HCT116 (cell line): Measurements from ENCODE around the gene HERC3. TPM values are rescaled to one million over a fixed set of nuclear protein-coding genes. Genes with fewer than 3 reads are reported as not detected.

Experiments
- ATAC-seq: fragments of 200-7000 bp; cut with Tn5 transposase; 2 replicates; pipeline ENCODE4 v1.9.1; 2020; ENCODE audit warnings: mild to moderate bottlenecking, moderate library complexity
- BruUV-seq: library from RNA; stranded (reverse); fragments of 400-500 nt; replicated peaks from 2 replicates; lab custom pipeline; 2021; lab: Mats Ljungman, UMichigan
- CTCF ChIA-PET: fragments of 300-600 bp; sonication (Branson Sonifier 250); formaldehyde crosslinking; loops from one replicate; lab custom pipeline; 2021; ENCODE audit warnings: antibody characterized with exemption; lab: Charles Lee
- POLR2A ChIA-PET: fragments of 300-600, 350-600 bp; sonication (Branson Sonifier 250); formaldehyde crosslinking; loops from one replicate; lab custom pipeline; 2021; ENCODE audit warnings: antibody characterized with exemption; lab: Charles Lee
- RAD21 ChIA-PET, 2 experiments: fragments of 300-600 bp; sonication (Branson Sonifier 250); formaldehyde crosslinking; loops; one replicate each; lab custom pipeline; 2023; ENCODE audit warnings: low total read pairs in 2 of 2; ENCODE audit not compliant: uncharacterized antibody in 2 of 2, unreplicated experiment in 2 of 2, low non-redundant PET in 1 of 2; lab: Charles Lee
- DNase-seq: peaks from one replicate; pipeline ENCODE4 v3.0.0-alpha.2; 2010; ENCODE audit warnings: low read depth, low spot score
- H2AFZ ChIP-seq: fragments of 200-600 bp; shearing (Covaris generic), sonication (generic); 2 replicates; pipeline ENCODE4 v1.6.1; 2017; ENCODE audit warnings: low read depth, mixed run types, mixed read lengths, antibody characterized with exemption, low read length; ENCODE audit not compliant: poor library complexity, severe bottlenecking
- H3K27ac ChIP-seq: 2 replicates; pipeline ENCODE4 v1.5.1; 2012; ENCODE audit warnings: low read depth, low read length
- H3K27me3 ChIP-seq: fragments of 200-600 bp; sonication (generic); 2 replicates; pipeline ENCODE4 v1.6.1; 2016; ENCODE audit warnings: mixed run types, low read length, mixed read lengths; ENCODE audit not compliant: insufficient read depth
- H3K36me3 ChIP-seq, 2 experiments: fragments of 200-500 bp in 1 of 2; fragments of 200-600 bp in 1 of 2; sonication (Bioruptor generic) in 1 of 2; sonication (generic) in 1 of 2; 2 replicates each; pipeline versions ENCODE4 v1.5.1 to v1.6.1; 2014 to 2016; ENCODE audit warnings: low read length in 2 of 2, inconsistent platforms in 1 of 2, mixed read lengths in 1 of 2, mixed run types in 1 of 2; ENCODE audit not compliant: insufficient read depth in 2 of 2, control insufficient read depth in 1 of 2
- H3K4me1 ChIP-seq, 2 experiments: fragments of 200-600 bp in 1 of 2; sonication (generic) in 1 of 2; 2 replicates each; pipeline versions ENCODE4 v1.5.1 to v1.6.1; 2012 to 2017; ENCODE audit warnings: low read length in 2 of 2, inconsistent platforms in 1 of 2, mild to moderate bottlenecking in 1 of 2, mixed read lengths in 1 of 2, mixed run types in 1 of 2, moderate library complexity in 1 of 2; ENCODE audit not compliant: insufficient read depth in 2 of 2, control insufficient read depth in 1 of 2
- H3K4me2 ChIP-seq: fragments of 200-600 bp; sonication (generic); 2 replicates; pipeline ENCODE4 v1.6.1; 2017; ENCODE audit warnings: mixed run types, low read length, mixed read lengths
- H3K4me3 ChIP-seq, 2 experiments: fragments of 200-600 bp in 1 of 2; sonication (generic) in 1 of 2; replicated peaks in 1 of 2; 2 replicates each; pipeline ENCODE4 v1.5.1; 2011 to 2016; ENCODE audit warnings: low read length in 2 of 2, control low read depth in 1 of 2, low read depth in 1 of 2, mild to moderate bottlenecking in 1 of 2, mixed read lengths in 1 of 2, mixed run types in 1 of 2
- H3K79me2 ChIP-seq: fragments of 200-600 bp; sonication (generic); 2 replicates; pipeline ENCODE4 v1.6.1; 2017; ENCODE audit warnings: mild to moderate bottlenecking, mixed run types, low read length, moderate library complexity, mixed read lengths; ENCODE audit not compliant: insufficient read depth
- H3K9ac ChIP-seq: fragments of 200-600 bp; sonication (generic); 2 replicates; pipeline ENCODE4 v1.6.1; 2016; ENCODE audit warnings: low read length, mixed read lengths
- H3K9me2 ChIP-seq: fragments of 200-600 bp; sonication (generic), shearing (Covaris generic); 2 replicates; pipeline ENCODE4 v1.6.1; 2017; ENCODE audit warnings: mixed run types, mild to moderate bottlenecking, moderate library complexity; ENCODE audit not compliant: insufficient read depth
- H3K9me3 ChIP-seq, 2 experiments: fragments of 200-500 bp in 1 of 2; fragments of 200-600 bp in 1 of 2; sonication (Bioruptor generic) in 1 of 2; sonication (generic) in 1 of 2; 2 replicates each; pipeline ENCODE4 v1.6.1; 2014 to 2017; ENCODE audit warnings: low read length in 2 of 2, mixed read lengths in 2 of 2, inconsistent platforms in 1 of 2, low read depth in 1 of 2, mild to moderate bottlenecking in 1 of 2, mixed run types in 1 of 2, moderate library complexity in 1 of 2; ENCODE audit not compliant: control insufficient read depth in 1 of 2, insufficient read depth in 1 of 2
- H4K20me1 ChIP-seq: fragments of 200-600 bp; sonication (generic), shearing (Covaris generic); 2 replicates; pipeline ENCODE4 v1.6.1; 2017; ENCODE audit warnings: mixed run types, mild to moderate bottlenecking, moderate library complexity; ENCODE audit not compliant: insufficient read depth
- CBX3 ChIP-seq: IDR thresholded peaks from 2 replicates; pipeline ENCODE4 v1.6.1; 2012; ENCODE audit warnings: low read depth
- CEBPB ChIP-seq: IDR thresholded peaks from 2 replicates; pipeline ENCODE4 v1.6.1; 2012; ENCODE audit warnings: low read depth
- EGR1 ChIP-seq: IDR thresholded peaks from 2 replicates; pipeline ENCODE4 v1.6.1; 2012; ENCODE audit warnings: low read depth
- EZH2 ChIP-seq: fragments of 200-600 bp; sonication (generic); IDR thresholded peaks from 2 replicates; pipeline ENCODE4 v1.6.1; 2017; ENCODE audit warnings: antibody characterized with exemption, mixed run types
- EZH2phosphoT487 ChIP-seq: fragments of 200-600 bp; IDR thresholded peaks from 2 replicates; pipeline ENCODE4 v1.6.1; 2018; ENCODE audit warnings: antibody characterized with exemption, borderline replicate concordance
- JUND ChIP-seq: IDR thresholded peaks from 2 replicates; pipeline ENCODE4 v1.6.1; 2012
- POLR2A ChIP-seq: IDR thresholded peaks from 2 replicates; pipeline ENCODE4 v1.7.0; 2011; ENCODE audit warnings: borderline replicate concordance; ENCODE audit not compliant: insufficient read depth, insufficient read length; ENCODE audit errors: extremely low read depth
- POLR2AphosphoS5 ChIP-seq: IDR thresholded peaks from 2 replicates; pipeline ENCODE4 v1.6.1; 2011; ENCODE audit warnings: mild to moderate bottlenecking, low read depth, low read length, moderate library complexity
- RAD21 ChIP-seq: IDR thresholded peaks from 2 replicates; pipeline ENCODE4 v1.6.1; 2012; ENCODE audit warnings: low read depth, mild to moderate bottlenecking
- SIN3A ChIP-seq: IDR thresholded peaks from 2 replicates; pipeline ENCODE4 v1.6.1; 2012; ENCODE audit warnings: low read depth
- SP1 ChIP-seq: IDR thresholded peaks from 2 replicates; pipeline ENCODE4 v1.6.1; 2012; ENCODE audit warnings: low read depth
- SRF ChIP-seq: IDR thresholded peaks from 2 replicates; pipeline ENCODE4 v1.6.1; 2012; ENCODE audit warnings: low read depth
- YY1 ChIP-seq: IDR thresholded peaks from 2 replicates; pipeline ENCODE4 v1.6.1; 2011; ENCODE audit warnings: low read length, low read depth, moderate library complexity, mild to moderate bottlenecking; ENCODE audit not compliant: insufficient replicate concordance; ENCODE audit errors: extremely low read depth
- ZFX ChIP-seq: fragments of 450-650 bp; IDR thresholded peaks from 2 replicates; pipeline ENCODE4 v1.6.1; 2017
- intact Hi-C: fragments of 100-400 bp; cut with micrococcal nuclease; formaldehyde crosslinking; loops from 2 replicates; pipeline ENCODE4 v1.10.0; 2022
- total RNA-seq: library from RNA; stranded (reverse); gene quantifications from one replicate; pipeline ENCODE4 v1.2.1, GENCODE V29; 2021; ENCODE audit not compliant: unreplicated experiment
- TF ChIP-seq, protein P1 (sequence below): IDR thresholded peaks from 2 replicates; pipeline ENCODE4 v1.6.1; 2012
- TF ChIP-seq, protein P2 (sequence below): IDR thresholded peaks from 2 replicates; pipeline ENCODE4 v1.6.1; 2012
- TF ChIP-seq, protein P3 (sequence below): IDR thresholded peaks from 2 replicates; pipeline ENCODE4 v1.6.1; 2011; ENCODE audit warnings: mild to moderate bottlenecking, low read length, moderate library complexity; ENCODE audit not compliant: insufficient replicate concordance; ENCODE audit errors: extremely low read depth
- TF ChIP-seq, protein P4 (sequence below), 3 experiments: fragments of 200-600 bp in 1 of 3; sonication (generic) in 1 of 3; IDR thresholded peaks in 2 of 3; conservative IDR thresholded peaks in 1 of 3; 2 replicates each; pipeline ENCODE4 v1.5.1; 2012 to 2017; ENCODE audit warnings: low read depth in 2 of 3, low read length in 2 of 3, antibody characterized with exemption in 1 of 3, borderline replicate concordance in 1 of 3, control low read depth in 1 of 3, mild to moderate bottlenecking in 1 of 3, mixed read lengths in 1 of 3, mixed run types in 1 of 3, moderate library complexity in 1 of 3; ENCODE audit not compliant: insufficient read depth in 1 of 3
- TF ChIP-seq, protein P5 (sequence below): IDR thresholded peaks from 2 replicates; pipeline ENCODE4 v1.6.1; 2012; ENCODE audit warnings: low read depth

HERC3 gene
- total RNA-seq, 1 experiment from 2014 or later: 10.8 TPM

DNA sequence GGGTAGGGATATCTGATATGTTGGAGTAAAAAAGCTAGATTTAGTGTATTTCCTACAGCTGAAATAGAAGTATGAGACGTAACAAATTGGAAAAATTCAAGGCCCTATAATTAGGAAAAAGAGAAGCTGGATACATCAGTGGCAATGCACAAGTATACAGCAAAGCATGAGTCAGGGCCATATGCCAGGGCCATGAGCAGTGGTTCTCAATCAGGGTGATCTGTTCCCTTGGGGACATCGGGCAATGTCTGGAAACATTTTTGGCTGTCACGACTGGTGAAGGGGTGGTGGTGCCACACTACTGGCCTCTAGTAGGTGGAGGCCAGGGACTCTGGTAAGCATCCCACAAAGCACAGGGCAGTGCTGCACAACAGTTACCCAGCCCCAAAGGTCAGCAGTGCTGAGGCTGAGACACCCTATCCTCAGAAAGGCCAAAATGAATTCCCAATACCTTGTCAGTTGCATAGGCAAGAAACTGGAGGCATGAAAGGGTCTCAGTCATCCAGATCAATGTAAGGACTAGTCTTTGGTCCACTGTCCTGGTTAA lies 142.2 kb downstream of the HERC3 start:
- intact Hi-C loops: no loop called here
- TF ChIP-seq EZH2phosphoT487 (no peak), RAD21 (no peak), POLR2AphosphoS5 (no peak), POLR2A (no peak), CEBPB (no peak), CBX3 (no peak), SIN3A (no peak), EZH2 (no peak), YY1 (no peak), JUND (no peak), SRF (no peak), EGR1 (no peak), SP1 (no peak), ZFX (no peak)
- TF ChIP-seq, protein P1, sequence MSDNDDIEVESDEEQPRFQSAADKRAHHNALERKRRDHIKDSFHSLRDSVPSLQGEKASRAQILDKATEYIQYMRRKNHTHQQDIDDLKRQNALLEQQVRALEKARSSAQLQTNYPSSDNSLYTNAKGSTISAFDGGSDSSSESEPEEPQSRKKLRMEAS: no peak
- TF ChIP-seq, protein P2, sequence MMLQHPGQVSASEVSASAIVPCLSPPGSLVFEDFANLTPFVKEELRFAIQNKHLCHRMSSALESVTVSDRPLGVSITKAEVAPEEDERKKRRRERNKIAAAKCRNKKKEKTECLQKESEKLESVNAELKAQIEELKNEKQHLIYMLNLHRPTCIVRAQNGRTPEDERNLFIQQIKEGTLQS: no peak
- TF ChIP-seq, protein P3, sequence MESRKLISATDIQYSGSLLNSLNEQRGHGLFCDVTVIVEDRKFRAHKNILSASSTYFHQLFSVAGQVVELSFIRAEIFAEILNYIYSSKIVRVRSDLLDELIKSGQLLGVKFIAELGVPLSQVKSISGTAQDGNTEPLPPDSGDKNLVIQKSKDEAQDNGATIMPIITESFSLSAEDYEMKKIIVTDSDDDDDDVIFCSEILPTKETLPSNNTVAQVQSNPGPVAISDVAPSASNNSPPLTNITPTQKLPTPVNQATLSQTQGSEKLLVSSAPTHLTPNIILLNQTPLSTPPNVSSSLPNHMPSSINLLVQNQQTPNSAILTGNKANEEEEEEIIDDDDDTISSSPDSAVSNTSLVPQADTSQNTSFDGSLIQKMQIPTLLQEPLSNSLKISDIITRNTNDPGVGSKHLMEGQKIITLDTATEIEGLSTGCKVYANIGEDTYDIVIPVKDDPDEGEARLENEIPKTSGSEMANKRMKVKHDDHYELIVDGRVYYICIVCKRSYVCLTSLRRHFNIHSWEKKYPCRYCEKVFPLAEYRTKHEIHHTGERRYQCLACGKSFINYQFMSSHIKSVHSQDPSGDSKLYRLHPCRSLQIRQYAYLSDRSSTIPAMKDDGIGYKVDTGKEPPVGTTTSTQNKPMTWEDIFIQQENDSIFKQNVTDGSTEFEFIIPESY: no peak
- TF ChIP-seq, protein P4, sequence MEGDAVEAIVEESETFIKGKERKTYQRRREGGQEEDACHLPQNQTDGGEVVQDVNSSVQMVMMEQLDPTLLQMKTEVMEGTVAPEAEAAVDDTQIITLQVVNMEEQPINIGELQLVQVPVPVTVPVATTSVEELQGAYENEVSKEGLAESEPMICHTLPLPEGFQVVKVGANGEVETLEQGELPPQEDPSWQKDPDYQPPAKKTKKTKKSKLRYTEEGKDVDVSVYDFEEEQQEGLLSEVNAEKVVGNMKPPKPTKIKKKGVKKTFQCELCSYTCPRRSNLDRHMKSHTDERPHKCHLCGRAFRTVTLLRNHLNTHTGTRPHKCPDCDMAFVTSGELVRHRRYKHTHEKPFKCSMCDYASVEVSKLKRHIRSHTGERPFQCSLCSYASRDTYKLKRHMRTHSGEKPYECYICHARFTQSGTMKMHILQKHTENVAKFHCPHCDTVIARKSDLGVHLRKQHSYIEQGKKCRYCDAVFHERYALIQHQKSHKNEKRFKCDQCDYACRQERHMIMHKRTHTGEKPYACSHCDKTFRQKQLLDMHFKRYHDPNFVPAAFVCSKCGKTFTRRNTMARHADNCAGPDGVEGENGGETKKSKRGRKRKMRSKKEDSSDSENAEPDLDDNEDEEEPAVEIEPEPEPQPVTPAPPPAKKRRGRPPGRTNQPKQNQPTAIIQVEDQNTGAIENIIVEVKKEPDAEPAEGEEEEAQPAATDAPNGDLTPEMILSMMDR (IDR thresholded peaks at IDR 0.05 in 2 of 3, conservative IDR thresholded peaks at IDR 0.05 in 1 of 3; ENCODE audit: borderline replicate concordance in 1 of 3, insufficient read depth in 1 of 3, low read depth in 2 of 3, low read length in 2 of 3): no peak
- TF ChIP-seq, protein P5, sequence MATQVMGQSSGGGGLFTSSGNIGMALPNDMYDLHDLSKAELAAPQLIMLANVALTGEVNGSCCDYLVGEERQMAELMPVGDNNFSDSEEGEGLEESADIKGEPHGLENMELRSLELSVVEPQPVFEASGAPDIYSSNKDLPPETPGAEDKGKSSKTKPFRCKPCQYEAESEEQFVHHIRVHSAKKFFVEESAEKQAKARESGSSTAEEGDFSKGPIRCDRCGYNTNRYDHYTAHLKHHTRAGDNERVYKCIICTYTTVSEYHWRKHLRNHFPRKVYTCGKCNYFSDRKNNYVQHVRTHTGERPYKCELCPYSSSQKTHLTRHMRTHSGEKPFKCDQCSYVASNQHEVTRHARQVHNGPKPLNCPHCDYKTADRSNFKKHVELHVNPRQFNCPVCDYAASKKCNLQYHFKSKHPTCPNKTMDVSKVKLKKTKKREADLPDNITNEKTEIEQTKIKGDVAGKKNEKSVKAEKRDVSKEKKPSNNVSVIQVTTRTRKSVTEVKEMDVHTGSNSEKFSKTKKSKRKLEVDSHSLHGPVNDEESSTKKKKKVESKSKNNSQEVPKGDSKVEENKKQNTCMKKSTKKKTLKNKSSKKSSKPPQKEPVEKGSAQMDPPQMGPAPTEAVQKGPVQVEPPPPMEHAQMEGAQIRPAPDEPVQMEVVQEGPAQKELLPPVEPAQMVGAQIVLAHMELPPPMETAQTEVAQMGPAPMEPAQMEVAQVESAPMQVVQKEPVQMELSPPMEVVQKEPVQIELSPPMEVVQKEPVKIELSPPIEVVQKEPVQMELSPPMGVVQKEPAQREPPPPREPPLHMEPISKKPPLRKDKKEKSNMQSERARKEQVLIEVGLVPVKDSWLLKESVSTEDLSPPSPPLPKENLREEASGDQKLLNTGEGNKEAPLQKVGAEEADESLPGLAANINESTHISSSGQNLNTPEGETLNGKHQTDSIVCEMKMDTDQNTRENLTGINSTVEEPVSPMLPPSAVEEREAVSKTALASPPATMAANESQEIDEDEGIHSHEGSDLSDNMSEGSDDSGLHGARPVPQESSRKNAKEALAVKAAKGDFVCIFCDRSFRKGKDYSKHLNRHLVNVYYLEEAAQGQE: no peak
- H3K9me3 ChIP-seq: no peaks in the 10 kb centered on the region
- no peak for DNase-seq
- H3K36me3 ChIP-seq: peaks cover 0 to 7% of the 10 kb centered on the region in 2 experiments; a peak in 2 of 4 replicates
- no peak overlapping the region for H2AFZ ChIP-seq
- H3K79me2 ChIP-seq: no peaks in the 10 kb centered on the region
- POLR2A ChIA-PET: no interaction called here
- no peaks in the 10 kb centered on the region for H3K9me2 ChIP-seq
- no peak overlapping the region for H3K4me3 ChIP-seq
- RAD21 ChIA-PET: no interaction called here
- no peaks in the 10 kb centered on the region for H3K4me1 ChIP-seq
- H3K27ac ChIP-seq: no peak overlapping the region
- H3K4me2 ChIP-seq: no peak overlapping the region
- no peak for ATAC-seq
- H3K27me3 ChIP-seq: no peaks in the 10 kb centered on the region
- CTCF ChIA-PET: no interaction called here
- no peak overlapping the region for H3K9ac ChIP-seq
- no TSS peak for BruUV-seq
- H4K20me1 ChIP-seq: no peaks in the 10 kb centered on the region
